HT-29 (cell line): ENCODE data around the gene VAMP8. TPM values are rescaled to one million over a fixed set of nuclear protein-coding genes. Genes with fewer than 3 reads are reported as not detected.
"Not testable (repeated sequence)": the region's sequence is repeated elsewhere in the genome, so short reads cannot be mapped to it uniquely, and the experiment has no call there.

Experiments used
- DNase-seq: peaks from one replicate; pipeline ENCODE4 v3.0.0-alpha.2; 2015; ENCODE audit warnings: low spot score
- small RNA-seq: library from RNA; depleted of rRNA; stranded (forward); fragments of <200 nt; gene quantifications from one replicate; pipeline ENCODE3, GENCODE V24; 2014
- total RNA-seq: library from RNA; depleted of rRNA; stranded (reverse); fragments of >200 nt; shearing (Covaris generic); gene quantifications from 2 replicates; pipeline ENCODE4 v1.2.3, GENCODE V29; 2014; rRNA removed

Gene VAMP8
- total RNA-seq, 1 experiment from 2014 or later, result 92.3 TPM

DNA sequence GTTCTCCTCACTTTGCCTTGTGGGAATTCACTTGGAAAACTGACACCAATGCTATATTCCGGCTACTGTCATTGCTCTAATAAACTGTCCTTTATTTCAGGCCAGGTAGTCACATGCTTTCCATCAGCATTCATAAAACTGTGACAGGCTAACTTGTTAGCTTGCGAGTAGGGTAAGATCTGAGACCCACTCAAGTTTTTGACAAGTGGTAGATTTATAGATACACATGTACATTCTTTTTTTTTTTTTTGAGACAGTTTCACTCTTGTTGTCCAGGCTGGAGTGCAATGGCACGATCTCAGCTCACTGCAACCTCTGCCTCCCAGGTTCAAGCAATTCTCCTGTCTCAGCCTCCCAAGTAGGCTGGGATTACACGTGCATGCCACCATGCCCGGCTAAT is 40.3 kb downstream of the VAMP8 start:
- DNase-seq, result not testable (repeated sequence)

DNA sequence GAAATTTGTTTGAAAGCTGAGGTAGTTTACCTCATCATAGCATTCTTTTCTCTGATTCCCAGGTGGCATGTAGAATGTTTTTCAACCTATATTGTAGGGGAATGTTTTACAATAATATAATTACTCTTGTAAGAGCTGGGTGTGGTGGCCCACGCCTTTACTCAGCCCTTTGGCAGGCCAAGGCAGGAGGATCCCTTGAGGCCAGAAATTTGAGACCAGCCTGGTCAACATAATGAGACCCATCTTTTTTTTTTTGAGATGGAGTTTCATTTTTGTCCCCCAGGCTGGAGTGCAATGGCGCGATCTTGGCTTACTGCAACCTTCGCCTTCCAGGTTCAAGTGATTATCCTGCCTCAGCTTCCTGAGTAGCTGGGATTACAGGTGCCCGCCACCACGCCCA is 42.2 kb downstream of the VAMP8 start:
- no peak for DNase-seq

DNA sequence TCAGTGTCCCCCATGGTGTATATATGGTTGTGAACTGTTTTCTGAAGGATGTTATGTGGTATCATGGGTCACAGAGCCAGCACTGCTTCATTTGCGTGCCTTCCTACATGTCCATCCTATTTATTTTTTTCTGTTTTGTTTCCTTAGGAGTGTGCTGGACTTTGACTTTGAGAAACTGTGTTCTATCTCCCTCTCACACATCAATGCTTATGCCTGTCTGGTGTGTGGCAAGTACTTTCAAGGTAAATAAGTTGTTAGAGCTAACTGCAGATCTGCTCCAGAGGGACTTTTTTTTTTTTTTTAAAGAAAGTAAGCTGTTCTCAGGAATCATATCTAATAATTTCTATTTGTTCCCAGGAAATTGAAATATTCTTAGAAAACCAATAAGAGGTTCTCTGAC is 44.0 kb downstream of the VAMP8 start:
- DNase-seq, result no peak

GRCh38 chr2:85623991-85624390 is 46.6 kb downstream of the VAMP8 start:
- DNase-seq, result no peak

- no peak for DNase-seq
These were observed 51.3 kb downstream of the VAMP8 start for GRCh38 chr2:85628658-85629057.

- DNase-seq, result no peak
These were observed 53.9 kb downstream of the VAMP8 start for GRCh38 chr2:85631316-85631715.

Small RNA genes lying within 50 kb of the gene (small RNA-seq; reads per million reads assigned to genes)
- not detected for gene RN7SL126P

Other genes with a start within 250 kb of the VAMP8 start
- gene TGOLN2, start 249.6 kb upstream of the VAMP8 start, total RNA-seq, result 121 and 133 TPM in 2 replicates
- 18.5 and 23.5 TPM in 2 replicates for gene RETSAT, start 223.1 kb upstream of the VAMP8 start, total RNA-seq
- gene ELMOD3, start 222.8 kb upstream of the VAMP8 start, total RNA-seq, result 6.5 and 7.1 TPM in 2 replicates
- 460 and 472 TPM in 2 replicates for gene CAPG, start 167.2 kb upstream of the VAMP8 start, total RNA-seq
- 0.08 and 0.21 TPM in 2 replicates for gene SH2D6, start 158.9 kb upstream of the VAMP8 start, total RNA-seq
- gene MAT2A, start 38.4 kb upstream of the VAMP8 start, total RNA-seq, result 168 and 205 TPM in 2 replicates
- gene GGCX, start 16.1 kb upstream of the VAMP8 start, total RNA-seq, result 23.9 and 38.8 TPM in 2 replicates
- gene VAMP5, start 6.8 kb downstream of the VAMP8 start, total RNA-seq, result 2.7 and 10.4 TPM in 2 replicates
- 107 and 109 TPM in 2 replicates for gene RNF181, start 18.2 kb downstream of the VAMP8 start, total RNA-seq
- gene TMEM150A, start 25.1 kb downstream of the VAMP8 start, total RNA-seq, result 12.1 and 12.3 TPM in 2 replicates
- 40.0 and 47.9 TPM in 2 replicates for gene C2orf68, start 34.5 kb downstream of the VAMP8 start, total RNA-seq
- gene USP39, start 38.6 kb downstream of the VAMP8 start, total RNA-seq, result 87.5 and 98.8 TPM in 2 replicates
- gene SFTPB, start 90.6 kb downstream of the VAMP8 start, total RNA-seq, result not detected in 2 replicates
- not detected in 2 replicates for gene GNLY, start 116.8 kb downstream of the VAMP8 start, total RNA-seq
- gene ATOH8, start 176.4 kb downstream of the VAMP8 start, total RNA-seq, result 1.0 and 2.3 TPM in 2 replicates